CD14-positive monocyte (primary cell): ENCODE measurements around the gene KCNQ1. TPM values are rescaled to one million over a fixed set of nuclear protein-coding genes. Genes with fewer than 3 reads are reported as not detected.

ENCODE experiments used
- DNase-seq, 3 donors: peaks; one replicate each; pipeline ENCODE4 v3.0.0-alpha.2; 2011 to 2022
- H2AFZ ChIP-seq: 2 replicates; pipeline ENCODE4 v1.6.0; 2012; ENCODE audit warnings: mild to moderate bottlenecking, low read depth, low read length, inconsistent platforms; ENCODE audit not compliant: insufficient read depth, poor library complexity, severe bottlenecking
- H3K27ac ChIP-seq, 2 donors: 1 replicate in 1 of 2; 2 replicates in 1 of 2; pipeline ENCODE4 v1.5.1; 2012 to 2013; ENCODE audit warnings: low read length in 2 of 2, control low read depth in 1 of 2, inconsistent platforms in 1 of 2, low read depth in 1 of 2, mild to moderate bottlenecking in 1 of 2
- H3K27me3 ChIP-seq, 2 donors: one replicate each; pipeline versions ENCODE4 v1.6.0 to v1.6.1; 2011 to 2013; ENCODE audit warnings: low read length in 2 of 2; ENCODE audit not compliant: control insufficient read depth in 2 of 2, insufficient read depth in 2 of 2
- H3K36me3 ChIP-seq, 2 donors: replicated peaks in 1 of 2; 1 replicate in 1 of 2; 2 replicates in 1 of 2; pipeline versions ENCODE4 v1.5.1 to v1.6.1; 2012 to 2013; ENCODE audit warnings: low read length in 2 of 2, control low read depth in 1 of 2, inconsistent platforms in 1 of 2, mild to moderate bottlenecking in 1 of 2; ENCODE audit not compliant: insufficient read depth in 2 of 2, control insufficient read depth in 1 of 2
- H3K4me1 ChIP-seq, 2 donors: 1 replicate in 1 of 2; 2 replicates in 1 of 2; pipeline versions ENCODE4 v1.5.1 to v1.6.1; 2012 to 2013; ENCODE audit warnings: low read length in 2 of 2, control low read depth in 1 of 2, inconsistent platforms in 1 of 2, mild to moderate bottlenecking in 1 of 2, moderate library complexity in 1 of 2; ENCODE audit not compliant: insufficient read depth in 2 of 2, control insufficient read depth in 1 of 2
- H3K4me2 ChIP-seq: replicated peaks from 2 replicates; pipeline ENCODE3; 2012; ENCODE audit warnings: low read length, moderate library complexity, mild to moderate bottlenecking; ENCODE audit not compliant: poor library complexity, severe bottlenecking; ENCODE audit errors: extremely low read depth
- H3K4me3 ChIP-seq, 3 experiments: fragments of 200-600 bp in 1 of 3; sonication (generic) in 1 of 3; replicated peaks in 1 of 3; 1 replicate in 2 of 3; 2 replicates in 1 of 3; pipeline ENCODE4 v1.5.1; 2011 to 2013; ENCODE audit warnings: low read length in 3 of 3, mild to moderate bottlenecking in 3 of 3, control low read depth in 2 of 3, low read depth in 2 of 3, inconsistent platforms in 1 of 3, moderate library complexity in 1 of 3
- H3K79me2 ChIP-seq: 2 replicates; pipeline ENCODE4 v1.6.0; 2012; ENCODE audit warnings: mild to moderate bottlenecking, control low read depth, inconsistent platforms, low read length, moderate library complexity; ENCODE audit not compliant: insufficient read depth
- H3K9ac ChIP-seq: 2 replicates; pipeline ENCODE4 v1.6.0; 2017; ENCODE audit warnings: low read length, mild to moderate bottlenecking; ENCODE audit not compliant: insufficient read depth, poor library complexity, severe bottlenecking
- H3K9me3 ChIP-seq, 2 donors: replicated peaks in 1 of 2; 1 replicate in 1 of 2; 2 replicates in 1 of 2; pipeline versions ENCODE4 v1.5.1 to v1.6.1; 2012 to 2013; ENCODE audit warnings: low read length in 2 of 2, control low read depth in 1 of 2; ENCODE audit not compliant: control insufficient read depth in 1 of 2, insufficient read depth in 1 of 2
- H4K20me1 ChIP-seq: 2 replicates; pipeline ENCODE4 v1.6.0; 2012; ENCODE audit warnings: mild to moderate bottlenecking, low read length, control low read depth, moderate library complexity; ENCODE audit not compliant: insufficient read depth
- H3K27ac Mint-ChIP-seq, 7 donors: one replicate each; pipeline ENCODE4 v1.8.0; 2020; ENCODE audit warnings: mild to moderate bottlenecking in 7 of 7, mixed read lengths in 7 of 7, moderate library complexity in 6 of 7, inconsistent platforms in 2 of 7
- H3K27me3 Mint-ChIP-seq, 3 donors: one replicate each; pipeline ENCODE4 v1.8.0; 2021 to 2022; ENCODE audit warnings: low read depth in 3 of 3, mild to moderate bottlenecking in 3 of 3, mixed read lengths in 3 of 3, moderate library complexity in 3 of 3, inconsistent platforms in 1 of 3
- H3K36me3 Mint-ChIP-seq, 2 donors: one replicate each; pipeline ENCODE4 v1.8.0; 2020; ENCODE audit warnings: mixed read lengths in 2 of 2, inconsistent platforms in 1 of 2, mild to moderate bottlenecking in 1 of 2
- H3K4me1 Mint-ChIP-seq: one replicate; pipeline ENCODE4 v1.8.0; 2020; ENCODE audit warnings: mild to moderate bottlenecking, mixed read lengths
- H3K4me3 Mint-ChIP-seq, 2 donors: one replicate each; pipeline ENCODE4 v1.8.0; 2020; ENCODE audit warnings: mild to moderate bottlenecking in 2 of 2, mixed read lengths in 2 of 2, moderate library complexity in 1 of 2
- H3K9me3 Mint-ChIP-seq, 7 donors: one replicate each; pipeline ENCODE4 v1.8.0; 2020 to 2022; ENCODE audit warnings: mixed read lengths in 7 of 7, mild to moderate bottlenecking in 6 of 7, moderate library complexity in 6 of 7, inconsistent platforms in 2 of 7
- CTCF ChIP-seq: fragments of 200-600 bp; IDR thresholded peaks from one replicate; pipeline ENCODE4 v1.8.0; 2022; ENCODE audit warnings: antibody characterized with exemption, mild to moderate bottlenecking
- WGBS: methylation state at CpG from one replicate; pipeline ENCODE4 v1.1.5; 2013; ENCODE audit warnings: missing lambda C conversion rate; ENCODE audit not compliant: insufficient coverage; 5-methylcytosine and 5-hydroxymethylcytosine counted together
- intact Hi-C, 2 donors: fragments of 100-400 bp; cut with micrococcal nuclease; formaldehyde crosslinking; loops; one replicate each; pipeline versions ENCODE4 v1.15.0 to v1.15.1; 2023
- polyA plus RNA-seq, 3 donors: library from polyadenylated mRNA; depleted of rRNA in 1 of 3; unstranded in 2 of 3; stranded (reverse) in 1 of 3; fragments of 300-500 nt in 2 of 3; fragments of >200 nt in 1 of 3; fragmentation: Illumina TruSeq in 2 of 3; gene quantifications; 1 replicate in 2 of 3; 2 replicates in 1 of 3; pipeline ENCODE4 v1.2.3, GENCODE V29; 2012 to 2021

KCNQ1 gene
- polyA plus RNA-seq, 3 donors: 14.9 to 31.8 (median 21.6) TPM

GRCh38 chr11:2434008-2434407, 10.8 kb upstream of the KCNQ1 start:
- Histone ChIP-seq H3K9me3 (no peaks in the 10 kb centered on the region), H3K27me3 (peaks cover 0 to 6% of the 10 kb centered on the region in 2 donors), H3K4me3 (no peak overlapping the region), H3K36me3 (no peaks in the 10 kb centered on the region), H3K27ac (no peak overlapping the region), H4K20me1 (no peaks in the 10 kb centered on the region), H3K4me1 (no peaks in the 10 kb centered on the region), H3K9ac (no peak overlapping the region), H3K79me2 (no peaks in the 10 kb centered on the region), H3K4me2 (no peak overlapping the region), H2AFZ (no peak overlapping the region)
- Mint-ChIP-seq H3K36me3 (no peaks in the 10 kb centered on the region), H3K4me1 (no peaks in the 10 kb centered on the region), H3K4me3 (no peak overlapping the region), H3K27ac (no peak overlapping the region), H3K27me3 (peaks cover 7 to 18% (median 16%) of the 10 kb centered on the region in 3 donors), H3K9me3 (no peaks in the 10 kb centered on the region)
- DNase-seq: no peak
- WGBS: 96% methylated on average over 8 of the region's 8 CpGs
- TF ChIP-seq CTCF: no peak
- intact Hi-C loops: no loop called here

GRCh38 chr11:2434506-2435255, 10.1 kb upstream of the KCNQ1 start:
- no peak for DNase-seq
- Histone ChIP-seq H3K27me3 (peaks cover 0 to 6% of the 10 kb centered on the region in 2 donors), H2AFZ (no peak overlapping the region), H3K27ac (no peak overlapping the region), H3K4me2 (no peak overlapping the region), H3K9me3 (no peaks in the 10 kb centered on the region), H3K4me1 (no peaks in the 10 kb centered on the region), H3K79me2 (no peaks in the 10 kb centered on the region), H4K20me1 (no peaks in the 10 kb centered on the region), H3K9ac (no peak overlapping the region), H3K36me3 (no peaks in the 10 kb centered on the region), H3K4me3 (no peak overlapping the region)
- Mint-ChIP-seq H3K4me3 (no peak overlapping the region), H3K27me3 (peaks cover 7 to 21% (median 16%) of the 10 kb centered on the region in 3 donors), H3K4me1 (no peaks in the 10 kb centered on the region), H3K9me3 (peaks cover 0 to under 1% (median under 1%) of the 10 kb centered on the region in 7 donors), H3K27ac (no peak overlapping the region), H3K36me3 (no peaks in the 10 kb centered on the region)
- no peak for TF ChIP-seq CTCF
- intact Hi-C loops: no loop called here
- whole genome bisulfite sequencing: 98% methylated on average over 6 of the region's 11 CpGs
